SU-DHL-6 (cell line): ENCODE results near the gene TTYH1.

Source experiments
- H2AFZ ChIP-seq: fragments of 200-600 bp; sonication (generic); 2 replicates; pipeline ENCODE4 v1.6.1; 2014; ENCODE audit warnings: low read depth, mild to moderate bottlenecking, moderate library complexity, mixed read lengths, antibody characterized with exemption, low read length; ENCODE audit not compliant: severe bottlenecking
- H3F3A ChIP-seq: fragments of 200-600 bp; shearing (Covaris generic); 2 replicates; pipeline ENCODE4 v1.6.0; 2016; ENCODE audit warnings: antibody characterized with exemption, mild to moderate bottlenecking; ENCODE audit not compliant: insufficient read depth
- H3K27ac ChIP-seq: fragments of 200-600 bp; sonication (generic); 2 replicates; pipeline ENCODE4 v1.5.1; 2016; ENCODE audit warnings: low read depth, mild to moderate bottlenecking, low read length, moderate library complexity, mixed read lengths
- H3K27me3 ChIP-seq: fragments of 200-600 bp; sonication (generic), shearing (Covaris generic); 2 replicates; pipeline ENCODE4 v1.6.0; 2014; ENCODE audit warnings: mild to moderate bottlenecking, low read length
- H3K36me3 ChIP-seq: fragments of 200-600 bp; sonication (generic); 2 replicates; pipeline ENCODE4 v1.6.1; 2014; ENCODE audit warnings: mild to moderate bottlenecking, low read length, mixed read lengths
- H3K4me2 ChIP-seq: fragments of 300-600, 200-600 bp; shearing (Covaris generic), sonication (generic); 2 replicates; pipeline ENCODE4 v1.6.0; 2014; ENCODE audit warnings: low read length, low read depth, mild to moderate bottlenecking; ENCODE audit not compliant: poor library complexity, severe bottlenecking
- H3K4me3 ChIP-seq: fragments of 200-600 bp; sonication (generic); 2 replicates; pipeline ENCODE4 v1.5.1; 2014; ENCODE audit warnings: antibody characterized with exemption, low read length, mild to moderate bottlenecking, mixed read lengths; ENCODE audit not compliant: insufficient read depth, poor library complexity, severe bottlenecking
- H3K79me2 ChIP-seq: fragments of 200-600 bp; sonication (generic); 2 replicates; pipeline ENCODE4 v1.6.1; 2014; ENCODE audit warnings: mild to moderate bottlenecking, low read length, moderate library complexity; ENCODE audit not compliant: insufficient read depth
- H3K9ac ChIP-seq: fragments of 200-600 bp; sonication (generic); 2 replicates; pipeline ENCODE4 v1.7.0; 2014; ENCODE audit warnings: mild to moderate bottlenecking, low read length
- H3K9me2 ChIP-seq: fragments of 200-600 bp; sonication (generic); replicated peaks from 2 replicates; pipeline ENCODE4 v1.6.1; 2014; ENCODE audit warnings: low read length; ENCODE audit not compliant: insufficient read depth
- H3K9me3 ChIP-seq: fragments of 200-600 bp; sonication (generic); 2 replicates; pipeline ENCODE4 v1.6.1; 2014; ENCODE audit warnings: low read length, mixed read lengths; ENCODE audit not compliant: insufficient read depth
- H4K20me1 ChIP-seq: fragments of 200-600 bp; sonication (generic); 2 replicates; pipeline ENCODE4 v1.6.1; 2014; ENCODE audit warnings: low read depth, mild to moderate bottlenecking, antibody characterized with exemption, low read length, moderate library complexity, mixed read lengths
- CTCF ChIP-seq: fragments of 200-600 bp; sonication (generic); IDR thresholded peaks from one replicate; pipeline ENCODE4 v1.5.1; 2017; ENCODE audit warnings: antibody characterized with exemption, mild to moderate bottlenecking, low read length, moderate library complexity; ENCODE audit not compliant: insufficient read depth, poor library complexity, severe bottlenecking
- EZH2phosphoT487 ChIP-seq: fragments of 200-600 bp; sonication (generic), shearing (Covaris generic); conservative IDR thresholded peaks from 2 replicates; pipeline ENCODE4 v1.6.1; 2018; ENCODE audit warnings: mild to moderate bottlenecking, antibody characterized with exemption, low read length, moderate library complexity, mixed read lengths

Gene TTYH1

GRCh38 chr19:54434873-54435214 lies 19.6 kb downstream of the TTYH1 start:
- no peak overlapping the region for H3K4me3 ChIP-seq
- H3F3A ChIP-seq = no peaks in the 10 kb centered on the region
- no peaks in the 10 kb centered on the region for H3K9me2 ChIP-seq
- H3K4me2 ChIP-seq = no peak overlapping the region
- H3K79me2 ChIP-seq = no peaks in the 10 kb centered on the region
- H4K20me1 ChIP-seq = no peaks in the 10 kb centered on the region
- TF ChIP-seq CTCF (no peak), EZH2phosphoT487 (no peak)
- H3K9me3 ChIP-seq = no peaks in the 10 kb centered on the region
- H3K27ac ChIP-seq = no peak overlapping the region
- no peak overlapping the region for H2AFZ ChIP-seq
- H3K9ac ChIP-seq = no peak overlapping the region
- no peaks in the 10 kb centered on the region for H3K36me3 ChIP-seq
- H3K27me3 ChIP-seq = no peaks in the 10 kb centered on the region

GRCh38 chr19:54435551-54436016 lies 20.3 kb downstream of the TTYH1 start:
- H3K79me2 ChIP-seq = no peaks in the 10 kb centered on the region
- no peak overlapping the region for H3K9ac ChIP-seq
- TF ChIP-seq EZH2phosphoT487 = no peak
- TF ChIP-seq CTCF = no peak
- H3K4me2 ChIP-seq = no peak overlapping the region
- no peak overlapping the region for H2AFZ ChIP-seq
- H3K27ac ChIP-seq = no peak overlapping the region
- H3K27me3 ChIP-seq = no peaks in the 10 kb centered on the region
- no peaks in the 10 kb centered on the region for H3K9me3 ChIP-seq
- H3K36me3 ChIP-seq = no peaks in the 10 kb centered on the region
- H3F3A ChIP-seq = no peaks in the 10 kb centered on the region
- no peaks in the 10 kb centered on the region for H3K9me2 ChIP-seq
- no peaks in the 10 kb centered on the region for H4K20me1 ChIP-seq
- H3K4me3 ChIP-seq = no peak overlapping the region

- no peaks in the 10 kb centered on the region for H3F3A ChIP-seq
- TF ChIP-seq EZH2phosphoT487 (no peak), CTCF (no peak)
Measured at GRCh38 chr19:54436031-54436523, 20.8 kb downstream of the TTYH1 start.

More at GRCh38 chr19:54436031-54436523, 20.8 kb downstream of the TTYH1 start:
- Histone ChIP-seq H3K27ac (no peak overlapping the region), H3K4me3 (no peak overlapping the region), H3K36me3 (no peaks in the 10 kb centered on the region), H3K79me2 (no peaks in the 10 kb centered on the region), H3K27me3 (no peaks in the 10 kb centered on the region), H3K9me2 (no peaks in the 10 kb centered on the region), H4K20me1 (no peaks in the 10 kb centered on the region), H2AFZ (no peak overlapping the region), H3K9ac (no peak overlapping the region), H3K4me2 (no peak overlapping the region), H3K9me3 (no peaks in the 10 kb centered on the region)
